ENCODE measurements around the gene XRCC1. TPM values are rescaled to one million over a fixed set of nuclear protein-coding genes. Genes with fewer than 3 reads are reported as not detected.
"Not testable (repeated sequence)": the region's sequence is repeated elsewhere in the genome, so short reads cannot be mapped to it uniquely, and the experiment has no call there.

XRCC1 gene
- total RNA-seq, 2 donors from 2014 or later: 19.7 to 31.0 TPM

- DNase-seq: no peak
These were observed 34.5 kb upstream of the XRCC1 start for GRCh38 chr19:43609872-43610271.

DNA sequence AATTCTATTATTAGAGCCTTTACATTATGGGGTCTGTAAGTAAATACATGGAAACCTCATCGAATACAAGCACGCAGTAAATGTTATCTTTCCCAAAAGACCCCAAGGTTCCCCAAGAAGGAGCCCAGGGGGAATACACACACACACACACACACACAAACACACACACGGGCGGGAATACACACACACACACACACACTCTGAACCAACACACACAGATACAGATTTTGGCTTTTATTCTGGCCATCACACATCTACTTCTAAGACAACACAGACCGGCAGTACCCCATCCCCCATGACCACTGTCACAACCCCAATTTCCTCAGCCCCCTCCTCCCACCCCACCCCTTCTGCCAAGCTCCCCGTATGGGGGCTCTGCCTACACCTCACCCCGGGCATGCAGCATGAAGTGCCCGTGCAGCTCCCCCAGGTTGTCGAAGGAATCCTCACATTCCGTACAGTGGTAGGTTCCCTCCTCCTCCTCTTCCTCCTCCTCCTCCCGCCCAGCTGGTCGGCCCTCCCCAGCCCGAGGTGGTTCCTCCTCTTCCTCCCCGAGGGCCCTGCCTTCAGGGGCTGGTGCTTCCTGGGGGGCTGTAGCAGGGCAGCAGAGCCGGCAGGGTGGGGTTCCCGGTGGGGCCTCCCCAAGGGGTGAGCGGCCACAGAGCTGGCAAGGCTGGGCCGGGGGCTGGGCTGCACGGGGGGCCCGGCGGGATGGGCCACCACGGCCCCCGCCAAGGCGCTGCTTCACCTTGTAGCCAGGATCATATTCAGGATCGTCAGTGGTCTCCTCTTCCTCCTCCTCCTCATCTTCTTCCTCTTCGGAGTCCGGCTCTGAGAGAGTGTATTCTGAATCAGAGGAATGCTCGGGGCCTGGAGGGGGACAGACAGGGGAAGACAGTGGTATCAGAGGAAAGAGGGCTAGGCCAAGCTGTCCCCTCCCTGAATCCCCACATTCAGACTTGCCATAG lies 32.2 kb upstream of the XRCC1 start:
- no peaks in the 10 kb centered on the region for H3K27me3 ChIP-seq
- TF ChIP-seq POLR2A (IDR thresholded peaks at IDR 0.05): no peak
- no peak for TF ChIP-seq CTCF (IDR thresholded peaks at IDR 0.05)
- peak overlapping the region in 1 of 4 donors; percentile 0 for H3K27ac ChIP-seq
- DNase-seq: no peak
- no peaks in the 10 kb centered on the region for H3K9me3 ChIP-seq
- H3K36me3 ChIP-seq (replicated peaks in 1 of 2; ENCODE audit: insufficient read depth in 1 of 2, low read depth in 2 of 2): no peaks in the 10 kb centered on the region
- no peak overlapping the region for H3K4me3 ChIP-seq
- WGBS, 2 donors: 78 to 89% methylated on average over 21 to 28 of the region's 28 CpGs
- intact Hi-C loops (cut with DNase I): no loop called here
- peaks cover 11% of the 10 kb centered on the region for H3K4me1 ChIP-seq
- no peak for ATAC-seq

More at GRCh38 chr19:43609872-43610271, 34.5 kb upstream of the XRCC1 start:
- peaks cover 11% of the 10 kb centered on the region for H3K4me1 ChIP-seq
- WGBS, 2 donors: 89 to 90% methylated on average over 7 of the region's 7 CpGs
- no peak overlapping the region for H3K27ac ChIP-seq
- H3K4me3 ChIP-seq: no peak overlapping the region
- H3K9me3 ChIP-seq: no peaks in the 10 kb centered on the region
- intact Hi-C loops (cut with DNase I): no loop called here
- H3K27me3 ChIP-seq: no peaks in the 10 kb centered on the region
- no peak for TF ChIP-seq CTCF (IDR thresholded peaks at IDR 0.05)
- no peak for ATAC-seq
- peaks cover 0 to 5% of the 10 kb centered on the region in 2 donors for H3K36me3 ChIP-seq (replicated peaks in 1 of 2; ENCODE audit: insufficient read depth in 1 of 2, low read depth in 2 of 2)

DNA sequence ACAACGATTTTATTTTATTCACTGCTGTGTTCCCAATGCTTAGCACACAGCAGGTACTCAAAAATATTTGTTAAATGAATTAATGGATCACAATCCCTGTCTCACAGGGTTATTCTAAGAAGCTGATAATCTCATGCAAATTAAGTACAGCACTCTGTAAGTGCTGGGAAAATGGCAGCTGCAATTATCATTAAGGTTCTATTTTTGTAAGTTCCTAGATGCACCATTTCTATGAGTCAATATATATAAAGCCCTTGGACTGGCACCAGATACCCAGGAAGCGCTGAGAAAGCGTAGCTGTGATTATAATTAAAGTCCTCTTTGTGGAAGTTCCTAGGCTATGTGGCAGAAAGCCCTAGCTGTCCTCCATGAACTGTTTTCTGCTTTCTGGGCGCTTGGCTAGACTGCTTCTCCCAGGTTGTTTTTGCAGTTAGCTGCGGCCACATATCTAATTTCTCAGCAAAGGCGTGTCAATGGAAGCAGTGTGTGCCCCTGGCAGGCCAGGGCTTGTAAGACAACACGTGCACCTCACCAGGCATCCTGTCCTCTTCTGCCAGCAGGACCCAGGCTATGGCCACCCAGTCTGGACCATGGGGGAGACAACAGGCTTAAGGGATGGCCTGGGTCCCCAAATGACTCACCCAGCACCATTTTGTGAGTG lies 31.4 kb upstream of the XRCC1 start:
- H3K27ac ChIP-seq: peak overlapping the region in 2 of 4 donors; percentile 0 to 4
- H3K9me3 ChIP-seq: no peaks in the 10 kb centered on the region
- WGBS, 2 donors: 35 to 39% methylated on average over 6 to 7 of the region's 7 CpGs
- DNase-seq: peak in 1 of 4 donors; percentile 10
- H3K36me3 ChIP-seq (replicated peaks in 1 of 2; ENCODE audit: insufficient read depth in 1 of 2, low read depth in 2 of 2): no peaks in the 10 kb centered on the region
- no peak overlapping the region for H3K4me3 ChIP-seq
- no peaks in the 10 kb centered on the region for H3K27me3 ChIP-seq
- ATAC-seq: no peak
- intact Hi-C loops (cut with DNase I): no loop called here
- TF ChIP-seq POLR2A (IDR thresholded peaks at IDR 0.05) (no peak), CTCF (IDR thresholded peaks at IDR 0.05) (no peak)
- H3K4me1 ChIP-seq: peaks cover 11% of the 10 kb centered on the region

DNA sequence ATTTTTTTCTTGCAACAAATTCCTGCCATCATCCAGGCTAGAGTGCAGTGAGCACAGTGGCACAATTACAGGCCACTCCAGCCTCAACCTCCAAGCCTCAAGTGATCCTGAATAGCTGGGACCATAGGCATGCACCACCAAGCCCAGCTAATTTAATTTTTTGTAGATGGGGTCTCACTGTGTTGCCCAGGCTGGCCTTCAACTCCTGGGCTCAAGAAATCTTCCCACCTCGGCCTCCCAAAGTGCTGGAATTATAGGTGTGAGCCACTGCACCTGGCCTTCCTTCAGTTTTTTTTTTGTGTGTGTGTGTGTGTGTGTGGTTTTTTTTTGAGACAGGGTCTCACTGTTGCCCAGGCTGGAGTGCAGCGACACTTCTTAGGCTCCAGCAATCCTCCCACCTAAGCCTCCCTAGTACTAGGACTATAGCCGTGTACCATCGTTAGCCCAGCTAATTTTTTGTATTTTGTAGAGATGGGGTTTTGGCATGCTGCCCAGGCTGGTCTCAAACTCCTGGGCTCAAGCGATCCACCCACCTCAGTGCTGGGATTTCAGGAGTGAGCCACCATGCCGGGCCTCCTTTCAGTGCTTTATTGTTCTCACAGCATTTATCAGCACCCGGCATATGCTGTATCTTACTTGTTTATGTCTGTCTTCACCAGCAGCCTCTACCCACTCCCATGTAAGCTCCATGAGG lies 30.7 kb upstream of the XRCC1 start:
- TF ChIP-seq CTCF (IDR thresholded peaks at IDR 0.05): no peak
- no peak for TF ChIP-seq POLR2A (IDR thresholded peaks at IDR 0.05)
- no peak for DNase-seq
- 49 to 60% methylated on average over 7 of the region's 7 CpGs for WGBS, 2 donors
- Histone ChIP-seq H3K4me1 (peaks cover 11% of the 10 kb centered on the region), H3K27ac (peak overlapping the region in 2 of 4 donors; percentile 0 to 4), H3K36me3 (replicated peaks in 1 of 2; ENCODE audit: insufficient read depth in 1 of 2, low read depth in 2 of 2) (no peaks in the 10 kb centered on the region), H3K27me3 (no peaks in the 10 kb centered on the region), H3K9me3 (no peaks in the 10 kb centered on the region), H3K4me3 (no peak overlapping the region)
- no peak for ATAC-seq
- intact Hi-C loops (cut with DNase I): no loop called here

DNA sequence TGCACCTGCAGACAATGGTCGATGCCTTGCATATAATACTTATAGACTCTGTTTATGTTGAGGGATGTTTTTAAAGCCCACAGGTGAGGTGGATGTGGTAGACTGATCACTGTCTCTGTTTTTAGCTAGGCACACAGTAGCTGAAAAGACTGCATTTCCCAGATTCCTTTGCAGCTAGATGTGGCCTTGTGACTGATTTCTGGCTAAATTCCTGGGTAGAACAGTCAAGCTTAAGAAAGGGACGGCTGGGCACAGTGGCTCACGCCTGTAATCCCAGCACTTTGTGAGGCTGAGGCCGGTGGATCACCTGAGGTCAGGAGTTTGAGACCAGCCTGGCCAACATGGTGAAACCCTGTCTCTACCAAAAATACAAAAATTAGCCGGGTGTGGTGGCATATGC lies 25.0 kb upstream of the XRCC1 start:
- not testable (repeated sequence) for H3K36me3 ChIP-seq (replicated peaks in 1 of 2; ENCODE audit: insufficient read depth in 1 of 2, low read depth in 2 of 2); ATAC-seq; H3K27ac ChIP-seq; H3K9me3 ChIP-seq; DNase-seq; H3K27me3 ChIP-seq; H3K4me3 ChIP-seq
- intact Hi-C loops (cut with DNase I): loop anchor here (5.0 kb wide), 1 partner anchor 33 kb away; no protein-coding TSS in a partner anchor
- H3K4me1 ChIP-seq: peaks cover 18% of the 10 kb centered on the region
- WGBS, 2 donors: 54 to 72% methylated on average over 2 to 5 of the region's 5 CpGs

Measured in body of pancreas (tissue), 4 donors.